Measurements from ENCODE around the gene MTA3. TPM values are rescaled to one million over a fixed set of nuclear protein-coding genes. Genes with fewer than 3 reads are reported as not detected.

The MTA3 gene
- total RNA-seq, 1 donor from 2014 or later: 26.8 TPM

GRCh38 chr2:42775186-42775585 is 206.8 kb downstream of the MTA3 start:
- ChIA-PET POLR2A (interaction anchor here (1.0 kb wide), 1 partner anchor 36 kb away, joined by 3 read pairs; no protein-coding TSS in a partner anchor), CTCF (no interaction called here)
- intact Hi-C loops (cut with micrococcal nuclease): no loop called here
- Mint-ChIP-seq H3K36me3 (ENCODE audit: low read depth) (peaks cover 4% of the 10 kb centered on the region), H3K27ac (peak overlapping the region; percentile 35), H3K4me3 (no peak overlapping the region), H3K4me1 (peaks cover 10% of the 10 kb centered on the region), H3K9me3 (peaks cover 3% of the 10 kb centered on the region), H3K27me3 (no peaks in the 10 kb centered on the region)
- ATAC-seq (ENCODE audit: low read depth): no peak
- no peak for DNase-seq
- TF ChIP-seq CTCF (IDR thresholded peaks at IDR 0.05): no peak

DNA sequence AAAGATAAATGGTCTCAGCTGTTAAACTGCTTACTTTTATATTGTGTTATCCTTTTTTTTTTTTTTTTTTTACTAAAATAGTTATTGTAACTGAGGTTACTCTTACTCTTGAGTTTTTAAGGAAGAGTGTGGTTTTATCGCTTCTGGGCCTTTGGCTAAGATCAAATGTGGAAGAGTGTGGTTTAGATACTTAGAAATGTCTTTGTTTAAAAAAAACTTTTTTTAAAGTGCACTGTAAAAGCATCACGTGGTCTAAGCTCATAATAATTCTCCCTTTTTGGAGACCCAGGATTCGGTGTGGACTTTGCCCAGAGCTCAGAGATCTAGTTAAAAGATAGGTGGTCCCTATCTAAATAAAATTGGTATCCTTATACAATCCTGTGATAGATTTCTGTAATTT is 207.4 kb downstream of the MTA3 start:
- DNase-seq (no peak), ATAC-seq (ENCODE audit: low read depth) (no peak)
- peaks cover 3% of the 10 kb centered on the region for H3K9me3 Mint-ChIP-seq
- ChIA-PET POLR2A (interaction anchor here (0.7 kb wide), 2 partner anchors 19 to 24 kb away, joined by 8 to 14 read pairs; no protein-coding TSS in a partner anchor), CTCF (no interaction called here)
- intact Hi-C loops (cut with micrococcal nuclease): no loop called here
- H3K36me3 Mint-ChIP-seq (ENCODE audit: low read depth): peaks cover 4% of the 10 kb centered on the region
- peaks cover 10% of the 10 kb centered on the region for H3K4me1 Mint-ChIP-seq
- H3K4me3 Mint-ChIP-seq: no peak overlapping the region
- H3K27ac Mint-ChIP-seq: no peak overlapping the region
- H3K27me3 Mint-ChIP-seq: no peaks in the 10 kb centered on the region
- no peak for TF ChIP-seq CTCF (IDR thresholded peaks at IDR 0.05)

- no peak overlapping the region for H3K4me3 Mint-ChIP-seq
- H3K27me3 Mint-ChIP-seq: no peaks in the 10 kb centered on the region
- peaks cover 12% of the 10 kb centered on the region for H3K36me3 Mint-ChIP-seq (ENCODE audit: low read depth)
- no peak overlapping the region for H3K27ac Mint-ChIP-seq
- H3K9me3 Mint-ChIP-seq: peaks cover 3% of the 10 kb centered on the region
- ATAC-seq (ENCODE audit: low read depth) (no peak), DNase-seq (no peak)
- H3K4me1 Mint-ChIP-seq: peaks cover 10% of the 10 kb centered on the region
- ChIA-PET CTCF (no interaction called here), POLR2A (no interaction called here)
- intact Hi-C loops (cut with micrococcal nuclease): no loop called here
- no peak for TF ChIP-seq CTCF (IDR thresholded peaks at IDR 0.05)
These were observed 209.7 kb downstream of the MTA3 start for GRCh38 chr2:42777883-42778805.

- TF ChIP-seq CTCF (IDR thresholded peaks at IDR 0.05): no peak
- H3K4me1 Mint-ChIP-seq: no peaks in the 10 kb centered on the region
- peaks cover 12% of the 10 kb centered on the region for H3K36me3 Mint-ChIP-seq (ENCODE audit: low read depth)
- CTCF ChIA-PET: no interaction called here
- intact Hi-C loops (cut with micrococcal nuclease): no loop called here
- H3K9me3 Mint-ChIP-seq: peaks cover 3% of the 10 kb centered on the region
- H3K4me3 Mint-ChIP-seq: no peak overlapping the region
- H3K27ac Mint-ChIP-seq: no peak overlapping the region
- no peak for ATAC-seq (ENCODE audit: low read depth)
- DNase-seq: no peak
- H3K27me3 Mint-ChIP-seq: no peaks in the 10 kb centered on the region
- POLR2A ChIA-PET: no interaction called here
These were observed 212.7 kb downstream of the MTA3 start for GRCh38 chr2:42781181-42781580.

DNA sequence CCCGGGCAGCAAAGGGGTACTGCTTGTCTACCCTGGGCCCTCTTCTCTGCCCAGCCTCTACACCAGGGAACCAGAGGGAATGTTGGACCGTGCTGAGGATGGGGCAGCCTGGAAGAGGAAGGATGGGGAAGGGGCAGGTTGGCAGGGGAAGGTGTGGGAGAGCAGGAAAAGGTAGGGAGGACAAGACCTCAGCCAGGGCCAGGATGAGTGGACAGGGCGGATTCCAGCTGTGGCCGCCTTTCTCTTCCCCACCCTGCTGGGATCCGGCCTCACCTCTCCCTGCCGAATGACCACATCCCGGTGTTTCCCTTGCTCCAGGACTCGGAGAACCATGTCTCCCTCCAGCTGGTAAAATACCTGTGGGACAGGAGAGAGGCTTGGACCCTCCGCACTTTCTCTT is 215.1 kb downstream of the MTA3 start:
- H3K36me3 Mint-ChIP-seq (ENCODE audit: low read depth): peaks cover 10% of the 10 kb centered on the region
- H3K9me3 Mint-ChIP-seq: no peaks in the 10 kb centered on the region
- H3K4me1 Mint-ChIP-seq: no peaks in the 10 kb centered on the region
- ChIA-PET POLR2A (no interaction called here), CTCF (no interaction called here)
- TF ChIP-seq CTCF (IDR thresholded peaks at IDR 0.05): no peak
- H3K4me3 Mint-ChIP-seq: no peak overlapping the region
- ATAC-seq (ENCODE audit: low read depth): no peak
- intact Hi-C loops (cut with micrococcal nuclease): no loop called here
- no peak overlapping the region for H3K27ac Mint-ChIP-seq
- H3K27me3 Mint-ChIP-seq: no peaks in the 10 kb centered on the region
- DNase-seq: no peak

All from activated B cell treated with CpG ODN at 0.5 μM for 24 hours (primary cell).